22Rv1 (cell line): ENCODE results near the gene ETV7.

Experiments
- ZFX ChIP-seq: fragments of 450-650 bp; IDR thresholded peaks from 2 replicates; pipeline ENCODE4 v1.6.1; 2017; ENCODE audit warnings: antibody characterized with exemption, borderline replicate concordance
- TF ChIP-seq, protein P1 (sequence below): fragments of 450-650 bp; IDR thresholded peaks from 2 replicates; pipeline ENCODE4 v1.5.1; 2017; ENCODE audit warnings: mild to moderate bottlenecking

DNA sequence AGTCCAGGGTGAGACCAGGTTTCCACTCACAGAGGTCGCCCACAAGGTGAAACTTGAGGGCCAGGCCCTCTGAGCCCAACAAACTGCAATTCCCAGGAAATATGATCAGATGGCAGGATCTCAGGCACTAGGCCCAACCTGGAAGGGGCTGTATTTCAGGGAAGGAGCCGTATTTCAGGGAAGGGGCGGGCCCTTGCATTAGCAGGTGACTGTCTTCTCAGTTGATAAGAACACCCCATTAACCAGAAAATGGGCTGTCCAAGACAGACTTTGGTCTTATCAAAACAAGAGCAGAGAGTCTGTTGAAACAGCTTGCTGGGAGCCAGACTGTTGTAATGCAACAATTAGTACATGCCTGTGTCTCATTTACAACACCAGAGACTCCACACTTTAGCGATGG is 39.8 kb downstream of the ETV7 start:
- TF ChIP-seq, protein P1, sequence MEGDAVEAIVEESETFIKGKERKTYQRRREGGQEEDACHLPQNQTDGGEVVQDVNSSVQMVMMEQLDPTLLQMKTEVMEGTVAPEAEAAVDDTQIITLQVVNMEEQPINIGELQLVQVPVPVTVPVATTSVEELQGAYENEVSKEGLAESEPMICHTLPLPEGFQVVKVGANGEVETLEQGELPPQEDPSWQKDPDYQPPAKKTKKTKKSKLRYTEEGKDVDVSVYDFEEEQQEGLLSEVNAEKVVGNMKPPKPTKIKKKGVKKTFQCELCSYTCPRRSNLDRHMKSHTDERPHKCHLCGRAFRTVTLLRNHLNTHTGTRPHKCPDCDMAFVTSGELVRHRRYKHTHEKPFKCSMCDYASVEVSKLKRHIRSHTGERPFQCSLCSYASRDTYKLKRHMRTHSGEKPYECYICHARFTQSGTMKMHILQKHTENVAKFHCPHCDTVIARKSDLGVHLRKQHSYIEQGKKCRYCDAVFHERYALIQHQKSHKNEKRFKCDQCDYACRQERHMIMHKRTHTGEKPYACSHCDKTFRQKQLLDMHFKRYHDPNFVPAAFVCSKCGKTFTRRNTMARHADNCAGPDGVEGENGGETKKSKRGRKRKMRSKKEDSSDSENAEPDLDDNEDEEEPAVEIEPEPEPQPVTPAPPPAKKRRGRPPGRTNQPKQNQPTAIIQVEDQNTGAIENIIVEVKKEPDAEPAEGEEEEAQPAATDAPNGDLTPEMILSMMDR = no peak
- TF ChIP-seq ZFX = no peak
